ENCODE data around the gene FOXP1.

DNA sequence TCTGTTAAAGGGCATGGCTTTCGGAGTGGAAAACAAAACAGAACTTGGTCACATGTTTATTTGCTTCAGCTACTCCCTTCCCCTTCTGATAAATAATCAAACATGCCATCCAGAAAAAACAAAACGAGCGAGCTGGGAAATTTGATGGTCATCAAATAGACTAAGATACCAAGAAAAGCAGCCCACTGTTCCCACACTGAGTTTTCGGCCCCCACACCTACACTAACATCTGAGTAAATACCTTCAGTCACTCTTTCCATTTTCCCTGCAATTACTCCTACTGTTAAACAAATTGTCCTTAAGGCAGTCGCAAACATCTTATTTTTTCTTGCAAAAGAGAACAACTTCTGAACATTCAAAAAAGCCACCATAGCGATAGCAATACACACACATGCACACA, 454.6 kb downstream of the FOXP1 start:
- TF ChIP-seq, protein P1, sequence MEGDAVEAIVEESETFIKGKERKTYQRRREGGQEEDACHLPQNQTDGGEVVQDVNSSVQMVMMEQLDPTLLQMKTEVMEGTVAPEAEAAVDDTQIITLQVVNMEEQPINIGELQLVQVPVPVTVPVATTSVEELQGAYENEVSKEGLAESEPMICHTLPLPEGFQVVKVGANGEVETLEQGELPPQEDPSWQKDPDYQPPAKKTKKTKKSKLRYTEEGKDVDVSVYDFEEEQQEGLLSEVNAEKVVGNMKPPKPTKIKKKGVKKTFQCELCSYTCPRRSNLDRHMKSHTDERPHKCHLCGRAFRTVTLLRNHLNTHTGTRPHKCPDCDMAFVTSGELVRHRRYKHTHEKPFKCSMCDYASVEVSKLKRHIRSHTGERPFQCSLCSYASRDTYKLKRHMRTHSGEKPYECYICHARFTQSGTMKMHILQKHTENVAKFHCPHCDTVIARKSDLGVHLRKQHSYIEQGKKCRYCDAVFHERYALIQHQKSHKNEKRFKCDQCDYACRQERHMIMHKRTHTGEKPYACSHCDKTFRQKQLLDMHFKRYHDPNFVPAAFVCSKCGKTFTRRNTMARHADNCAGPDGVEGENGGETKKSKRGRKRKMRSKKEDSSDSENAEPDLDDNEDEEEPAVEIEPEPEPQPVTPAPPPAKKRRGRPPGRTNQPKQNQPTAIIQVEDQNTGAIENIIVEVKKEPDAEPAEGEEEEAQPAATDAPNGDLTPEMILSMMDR (IDR thresholded peaks at IDR 0.05) = no peak
- TF ChIP-seq POLR2A (IDR thresholded peaks at IDR 0.05) (no peak), EP300 (IDR thresholded peaks at IDR 0.05) (no peak)
